HG03025 (cell line): ENCODE data around the gene LRRC45.
"Not testable (repeated sequence)": the region's sequence is repeated elsewhere in the genome, so short reads cannot be mapped to it uniquely, and the experiment has no call there.

Experiments
- ATAC-seq: cut with Tn5 transposase; IDR thresholded peaks from one replicate; pipeline ENCODE4 v1.9.1; 2021; ENCODE audit warnings: mild to moderate bottlenecking, moderate library complexity; ENCODE audit not compliant: unreplicated experiment, low FRiP score

LRRC45 gene

GRCh38 chr17:82022981-82023446 lies at the start of gene LRRC45:
Gene LRRC45, plus strand, starts transcription at chr17:82023305. Its CDS starts 339 bp downstream, at chr17:82023644.
- peak; percentile 85 for ATAC-seq

GRCh38 chr17:81973432-81973831 lies 49.7 kb upstream of the LRRC45 start:
- no peak for ATAC-seq

- peak; percentile 13 for ATAC-seq
Observed at GRCh38 chr17:81976332-81977210, 46.5 kb upstream of the LRRC45 start.

- ATAC-seq: peak; percentile 64
Observed at GRCh38 chr17:81977211-81977808, 45.8 kb upstream of the LRRC45 start, which contains the start of gene ASPSCR1. Gene ASPSCR1, plus strand, starts transcription at chr17:81977629. Its CDS starts 18 bp downstream, at chr17:81977647.

GRCh38 chr17:81978524-81979298 lies 44.4 kb upstream of the LRRC45 start:
- ATAC-seq: no peak

- no peak for ATAC-seq
Observed at GRCh38 chr17:81980122-81980521, 43.0 kb upstream of the LRRC45 start.

- no peak for ATAC-seq
Observed at GRCh38 chr17:81980707-81981343, 42.3 kb upstream of the LRRC45 start.

GRCh38 chr17:81981511-81981910 lies 41.6 kb upstream of the LRRC45 start:
- ATAC-seq: not testable (repeated sequence)

GRCh38 chr17:81983011-81983638 lies 40.0 kb upstream of the LRRC45 start:
- no peak for ATAC-seq

- ATAC-seq: no peak
Observed at GRCh38 chr17:81983639-81984373, 39.3 kb upstream of the LRRC45 start.

- no peak for ATAC-seq
Observed at GRCh38 chr17:81984773-81985410, 38.2 kb upstream of the LRRC45 start.

- ATAC-seq: no peak
Observed at GRCh38 chr17:81986606-81987005, 36.5 kb upstream of the LRRC45 start.

GRCh38 chr17:81987161-81987770 lies 35.8 kb upstream of the LRRC45 start:
- no peak for ATAC-seq

GRCh38 chr17:81990836-81991683 lies 32.0 kb upstream of the LRRC45 start:
- no peak for ATAC-seq

- no peak for ATAC-seq
Observed at GRCh38 chr17:81991684-81992305, 31.3 kb upstream of the LRRC45 start.

- ATAC-seq: no peak
Observed at GRCh38 chr17:81992306-81993102, 30.6 kb upstream of the LRRC45 start.
